GM12878 (cell line): ENCODE data around the gene CAMK2B. TPM values are rescaled to one million over a fixed set of nuclear protein-coding genes. Genes with fewer than 3 reads are reported as not detected.

Experiments
- ATAC-seq: fragments of 200-7000 bp; cut with Tn5 transposase; 3 replicates; pipeline ENCODE4 v1.9.1; 2020; ENCODE audit warnings: mild to moderate bottlenecking, moderate library complexity
- BruUV-seq: library from RNA; stranded (reverse); fragments of 400-500 nt; replicated peaks from 2 replicates; lab custom pipeline; 2021; lab: Mats Ljungman, UMichigan
- CTCF ChIA-PET: fragments of 300-600 bp; sonication (Branson Sonifier 250); formaldehyde crosslinking; extraction: SDS; loops from one replicate; lab custom pipeline; 2021; ENCODE audit warnings: inconsistent platforms; lab: Yijun Ruan, JAX
- POLR2A ChIA-PET: fragments of 350-600 bp; formaldehyde crosslinking; extraction: SDS; loops from one replicate; lab custom pipeline; 2021; ENCODE audit warnings: inconsistent platforms; lab: Charles Lee
- RAD21 ChIA-PET: fragments of 300-600 bp; sonication (Branson Sonifier 250); formaldehyde crosslinking; loops from one replicate; lab custom pipeline; 2023; ENCODE audit warnings: antibody characterized with exemption; ENCODE audit not compliant: unreplicated experiment; lab: Charles Lee
- SMC1A ChIA-PET: fragments of 300-600 bp; sonication (Branson Sonifier 250); formaldehyde crosslinking; loops from one replicate; lab custom pipeline; 2023; ENCODE audit not compliant: unreplicated experiment, uncharacterized antibody; lab: Charles Lee
- DNase-seq: peaks from one replicate; pipeline ENCODE4 v3.0.0-alpha.2; 2011; ENCODE audit warnings: low read depth, low spot score
- FAIRE-seq: peaks from 3 replicates; lab custom pipeline; 2011; peaks lifted over from hg19 to GRCh38; lab: Jason Lieb, UNC
- H2AFZ ChIP-seq: 2 replicates; pipeline ENCODE4 v1.6.0; 2011; ENCODE audit warnings: low read depth, low read length, control low read depth; ENCODE audit not compliant: control insufficient read depth
- H3K27ac ChIP-seq: 2 replicates; pipeline ENCODE4 v1.5.1; 2011; ENCODE audit warnings: control low read depth; ENCODE audit not compliant: control insufficient read depth, insufficient read depth
- H3K27me3 ChIP-seq, 2 experiments: replicated peaks in 1 of 2; 2 replicates each; pipeline versions ENCODE4 v1.6.0 to v1.6.1; 2011; ENCODE audit warnings: low read length in 1 of 2; ENCODE audit not compliant: control insufficient read depth in 2 of 2, insufficient read depth in 2 of 2
- H3K36me3 ChIP-seq, 2 experiments: 2 replicates each; pipeline ENCODE4 v1.5.1; 2011; ENCODE audit warnings: low read length in 1 of 2; ENCODE audit not compliant: control insufficient read depth in 2 of 2, insufficient read depth in 2 of 2
- H3K4me1 ChIP-seq: 2 replicates; pipeline ENCODE4 v1.6.1; 2011; ENCODE audit warnings: mild to moderate bottlenecking, low read length, moderate library complexity, mixed read lengths; ENCODE audit not compliant: control insufficient read depth, insufficient read depth
- H3K4me2 ChIP-seq: 2 replicates; pipeline ENCODE4 v1.6.0; 2011; ENCODE audit warnings: control low read depth; ENCODE audit not compliant: control insufficient read depth, insufficient read depth
- H3K4me3 ChIP-seq: fragments of 200-600 bp; sonication (generic); 2 replicates; pipeline ENCODE4 v1.5.1; 2016
- H3K79me2 ChIP-seq: 2 replicates; pipeline ENCODE4 v1.6.0; 2011; ENCODE audit warnings: low read length; ENCODE audit not compliant: control insufficient read depth, insufficient read depth
- H3K9ac ChIP-seq: 2 replicates; pipeline ENCODE4 v1.8.0; 2011; ENCODE audit warnings: low read length, control low read depth, mixed read lengths; ENCODE audit not compliant: control insufficient read depth, insufficient read depth
- H3K9me3 ChIP-seq: replicated peaks from 3 replicates; pipeline ENCODE4 v1.5.1; 2011; ENCODE audit warnings: mild to moderate bottlenecking, low read length; ENCODE audit not compliant: control insufficient read depth, insufficient read depth
- H4K20me1 ChIP-seq: 2 replicates; pipeline ENCODE4 v1.6.0; 2011; ENCODE audit not compliant: control insufficient read depth, insufficient read depth
- CBX5 ChIP-seq: sonication (generic); IDR thresholded peaks from 2 replicates; pipeline ENCODE4 v1.6.1; 2016; ENCODE audit warnings: low read depth, moderate library complexity, mild to moderate bottlenecking, inconsistent platforms
- CHD1 ChIP-seq: IDR thresholded peaks from 2 replicates; pipeline ENCODE4 v1.6.1; 2012; ENCODE audit warnings: low read depth, low read length, improper control_type of control experiment
- CHD2 ChIP-seq: IDR thresholded peaks from 2 replicates; pipeline ENCODE4 v1.6.1; 2011; ENCODE audit warnings: low read depth, low read length, improper control_type of control experiment, borderline replicate concordance
- EGR1 ChIP-seq, 2 experiments: IDR thresholded peaks; 1 replicate in 1 of 2; 2 replicates in 1 of 2; pipeline ENCODE4 v1.6.1; 2011 to 2012; ENCODE audit warnings: low read depth in 2 of 2, low read length in 2 of 2, borderline replicate concordance in 1 of 2, mild to moderate bottlenecking in 1 of 2, moderate library complexity in 1 of 2
- ESRRA ChIP-seq: IDR thresholded peaks from 2 replicates; pipeline ENCODE4 v1.6.1; 2012; ENCODE audit warnings: mild to moderate bottlenecking, low read length, improper control_type of control experiment
- FOS ChIP-seq: IDR thresholded peaks from 3 replicates; pipeline ENCODE4 v1.6.1; 2011; ENCODE audit warnings: borderline replicate concordance; ENCODE audit not compliant: insufficient read length; ENCODE audit errors: extremely low read depth
- KAT2A ChIP-seq: conservative IDR thresholded peaks from 2 replicates; pipeline ENCODE4 v1.6.1; 2011; ENCODE audit warnings: low read depth, low read length; ENCODE audit not compliant: control insufficient read depth
- KLF5 ChIP-seq: fragments of 450-650 bp; IDR thresholded peaks from 2 replicates; pipeline ENCODE4 v1.6.1; 2014; ENCODE audit warnings: mild to moderate bottlenecking; ENCODE audit not compliant: partially characterized antibody
- MTA2 ChIP-seq: fragments of 450-650 bp; IDR thresholded peaks from 2 replicates; pipeline ENCODE4 v1.6.1; 2016; ENCODE audit warnings: low read depth, mild to moderate bottlenecking, moderate library complexity
- MTA3 ChIP-seq: IDR thresholded peaks from 2 replicates; pipeline ENCODE4 v1.6.1; 2012; ENCODE audit warnings: low read length, inconsistent platforms, borderline replicate concordance
- MYB ChIP-seq: fragments of 150-350 bp; IDR thresholded peaks from 2 replicates; pipeline ENCODE4 v1.6.1; 2014; ENCODE audit warnings: mild to moderate bottlenecking, low read depth, low read length, borderline replicate concordance
- MYC ChIP-seq: IDR thresholded peaks from 2 replicates; pipeline ENCODE4 v1.6.1; 2011; ENCODE audit warnings: mild to moderate bottlenecking, low read length, moderate library complexity, inconsistent platforms; ENCODE audit not compliant: insufficient read depth, insufficient replicate concordance, insufficient read length, severe bottlenecking
- NFXL1 ChIP-seq: fragments of 450-650 bp; IDR thresholded peaks from 2 replicates; pipeline ENCODE4 v1.6.1; 2017; ENCODE audit warnings: antibody characterized with exemption, mild to moderate bottlenecking, borderline replicate concordance
- PAX8 ChIP-seq: fragments of 450-650 bp; IDR thresholded peaks from 2 replicates; pipeline ENCODE4 v1.6.1; 2017; ENCODE audit warnings: mild to moderate bottlenecking, moderate library complexity
- POU2F2 ChIP-seq: IDR thresholded peaks from 3 replicates; pipeline ENCODE4 v1.6.1; 2011; ENCODE audit warnings: low read depth, mild to moderate bottlenecking, low read length, borderline replicate concordance
- SUPT20H ChIP-seq: IDR thresholded peaks from 2 replicates; pipeline ENCODE4 v1.6.1; 2011; ENCODE audit warnings: low read depth, mild to moderate bottlenecking, low read length, moderate library complexity, borderline replicate concordance; ENCODE audit not compliant: control insufficient read depth
- TARDBP ChIP-seq: IDR thresholded peaks from 2 replicates; pipeline ENCODE4 v1.6.1; 2016; ENCODE audit warnings: borderline replicate concordance
- ZNF217 ChIP-seq: fragments of 450-650 bp; IDR thresholded peaks from 2 replicates; pipeline ENCODE4 v1.6.1; 2017; ENCODE audit warnings: antibody characterized with exemption, mild to moderate bottlenecking
- ZNF24 ChIP-seq: fragments of 450-650 bp; IDR thresholded peaks from 2 replicates; pipeline ENCODE4 v1.6.1; 2017; ENCODE audit warnings: antibody characterized with exemption, mild to moderate bottlenecking
- WGBS: methylation state at CpG from one replicate; pipeline ENCODE4 v1.1.6; 2016; ENCODE audit warnings: low lambda C conversion rate; ENCODE audit not compliant: insufficient replicate concordance, insufficient coverage; ENCODE audit errors: missing lambda C conversion rate; 5-methylcytosine and 5-hydroxymethylcytosine counted together
- in situ Hi-C: fragments of 300-500 bp; cut with MboI; formaldehyde crosslinking; loops from 9 replicates; pipeline ENCODE4 v1.14.3; 2018; ENCODE audit warnings: mixed read lengths
- intact Hi-C: fragments of 100-400 bp; cut with micrococcal nuclease; formaldehyde crosslinking; loops from one replicate; pipeline ENCODE4 v1.14.2; 2022; ENCODE audit not compliant: unreplicated experiment
- polyA plus RNA-seq, 11 experiments: library from polyadenylated mRNA; depleted of rRNA in 4 of 11; unstranded in 6 of 11; stranded (reverse) in 5 of 11; fragments of >200 nt; fragmentation: Nextera tagmentation in 4 of 11; fragmentation: Illumina TruSeq in 1 of 11; extraction: Ambion mirVana in 4 of 11; extraction: Trizol in 1 of 11; gene quantifications; 1 replicate in 1 of 11; 2 replicates in 10 of 11; pipeline versions ENCODE4 v1.2.1 to v1.2.3, GENCODE V29; 2011 to 2016; ENCODE audit warnings: inconsistent platforms in 2 of 11, missing spikeins in 2 of 11, low read depth in 1 of 11
- total RNA-seq, 4 experiments: library from RNA; depleted of rRNA in 3 of 4; stranded (reverse); fragments of >200 nt in 3 of 4; fragmentation: Illumina TruSeq in 1 of 4; extraction: Trizol in 1 of 4; gene quantifications; 2 replicates each; pipeline versions ENCODE4 v1.2.1 to v1.2.3, GENCODE V29; 2013 to 2021
- TF ChIP-seq, protein P1 (sequence below): IDR thresholded peaks from 2 replicates; pipeline ENCODE4 v1.6.1; 2011; ENCODE audit warnings: borderline replicate concordance, low read depth, mild to moderate bottlenecking, moderate library complexity, low read length; ENCODE audit not compliant: insufficient read depth, poor library complexity, severe bottlenecking
- TF ChIP-seq, protein P2 (sequence below): fragments of 450-650 bp; IDR thresholded peaks from 2 replicates; pipeline ENCODE4 v1.6.1; 2017; ENCODE audit warnings: low read depth, mild to moderate bottlenecking, moderate library complexity

CAMK2B gene
- total and polyA plus RNA-seq, 10 of the 15 experiments (the other 5 are each of a cell fraction or from before 2014, with no cell fraction given) = 0.06 to 0.23 (median 0.11) TPM; not detected in 5

DNA sequence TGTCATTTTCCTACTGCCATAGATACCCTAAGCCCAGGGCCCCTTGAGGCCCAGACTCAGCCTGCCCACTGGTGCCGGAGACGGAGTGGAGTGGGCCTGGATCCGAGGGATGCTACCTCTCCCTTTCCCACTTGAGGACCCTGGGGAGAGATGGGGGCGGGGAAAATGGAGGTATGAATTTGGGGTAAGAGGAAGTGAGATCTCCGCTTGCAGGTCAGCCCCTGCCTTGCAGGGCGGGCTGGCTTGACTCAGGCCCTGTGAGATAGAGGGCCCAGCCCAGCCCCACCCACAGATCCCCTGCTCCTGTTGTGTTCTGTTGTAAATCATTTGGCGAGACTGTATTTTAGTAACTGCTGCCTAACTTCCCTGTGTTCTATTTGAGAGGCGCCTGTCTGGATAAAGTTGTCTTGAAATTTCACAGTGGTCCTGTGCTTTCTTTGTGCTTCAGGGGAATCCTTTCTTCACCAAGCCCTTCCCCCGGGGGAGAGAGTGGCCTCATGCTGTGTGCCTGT, 111.5 kb downstream of the CAMK2B start (continued):
- no peak for TF ChIP-seq CHD2
- no peak for TF ChIP-seq ESRRA
- TF ChIP-seq EGR1 (IDR thresholded peaks at IDR 0.05; ENCODE audit: borderline replicate concordance in 1 of 2, low read depth in 2 of 2, low read length in 2 of 2) = no peak
- TF ChIP-seq MTA3 = peak; percentile 31; the same call in 1 of the 2 replicates
- no peak for TF ChIP-seq NFXL1
- TF ChIP-seq, protein P1, sequence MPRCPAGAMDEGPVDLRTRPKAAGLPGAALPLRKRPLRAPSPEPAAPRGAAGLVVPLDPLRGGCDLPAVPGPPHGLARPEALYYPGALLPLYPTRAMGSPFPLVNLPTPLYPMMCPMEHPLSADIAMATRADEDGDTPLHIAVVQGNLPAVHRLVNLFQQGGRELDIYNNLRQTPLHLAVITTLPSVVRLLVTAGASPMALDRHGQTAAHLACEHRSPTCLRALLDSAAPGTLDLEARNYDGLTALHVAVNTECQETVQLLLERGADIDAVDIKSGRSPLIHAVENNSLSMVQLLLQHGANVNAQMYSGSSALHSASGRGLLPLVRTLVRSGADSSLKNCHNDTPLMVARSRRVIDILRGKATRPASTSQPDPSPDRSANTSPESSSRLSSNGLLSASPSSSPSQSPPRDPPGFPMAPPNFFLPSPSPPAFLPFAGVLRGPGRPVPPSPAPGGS = no peak
- no peak for TF ChIP-seq PAX8
- no peak for TF ChIP-seq KAT2A
- no peak for TF ChIP-seq FOS
- TF ChIP-seq SUPT20H = no peak

DNA sequence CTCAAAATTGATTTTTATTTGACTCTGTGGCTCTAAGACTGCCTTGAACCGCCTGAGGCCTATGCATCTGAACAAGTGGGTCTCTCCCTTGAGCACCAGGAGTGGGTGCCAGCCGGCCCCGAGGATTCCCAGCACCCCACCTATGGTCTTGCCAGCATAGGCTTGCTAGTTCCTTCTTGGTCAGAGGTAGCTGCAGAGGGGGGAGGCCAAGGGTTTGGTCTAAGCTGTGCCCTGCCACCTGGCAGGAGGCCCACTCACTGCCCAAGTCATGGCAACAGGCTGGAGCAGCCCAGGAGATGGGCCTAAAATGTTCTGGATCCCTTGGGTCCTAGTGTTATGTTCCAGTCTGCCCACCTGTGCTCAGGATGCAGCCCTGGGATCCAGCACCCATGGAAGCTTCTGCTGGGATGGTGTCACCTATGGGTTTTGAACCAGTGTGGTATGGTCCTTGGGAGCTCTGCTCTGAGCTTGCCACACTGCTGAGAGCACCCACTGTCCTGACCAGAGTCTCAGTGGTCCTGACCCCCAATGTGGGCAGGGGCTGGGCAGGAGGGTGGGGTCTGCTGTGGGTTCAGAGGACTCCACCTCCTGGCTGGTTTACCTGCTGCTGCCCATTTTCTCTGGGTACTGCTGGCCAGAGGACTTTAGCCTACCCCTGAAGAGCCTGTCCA, 112.1 kb downstream of the CAMK2B start:
- ChIA-PET POLR2A (no interaction called here), CTCF (no interaction called here), SMC1A (no interaction called here), RAD21 (no interaction called here)
- no peak overlapping the region for H3K27ac ChIP-seq
- no peak for DNase-seq
- no peaks in the 10 kb centered on the region for H3K27me3 ChIP-seq
- H2AFZ ChIP-seq = no peak overlapping the region
- intact Hi-C loops (no loop called here), in situ Hi-C loops (no loop called here)
- FAIRE-seq = no peak
- H3K79me2 ChIP-seq = no peaks in the 10 kb centered on the region
- H3K9me3 ChIP-seq = no peaks in the 10 kb centered on the region
- 0 out of 3 replicates have a peak, but pooled peaks have one; percentile 9 for ATAC-seq
- H3K4me2 ChIP-seq = no peak overlapping the region
- H3K4me3 ChIP-seq = no peak overlapping the region
- peaks cover 7% of the 10 kb centered on the region for H3K4me1 ChIP-seq
- WGBS = 96% methylated on average over 3 of the region's 3 CpGs
- H3K36me3 ChIP-seq = peaks cover 22 to 24% of the 10 kb centered on the region in 2 experiments
- H4K20me1 ChIP-seq = no peaks in the 10 kb centered on the region; the same call in 1 of the 2 replicates
- BruUV-seq = TSS peak; percentile 26
- H3K9ac ChIP-seq = no peak overlapping the region
- no peak for TF ChIP-seq TARDBP
- TF ChIP-seq MYB = no peak
- no peak for TF ChIP-seq CHD2
- TF ChIP-seq MTA2 = no peak
- TF ChIP-seq KLF5 = no peak
- no peak for TF ChIP-seq ZNF24
- TF ChIP-seq MYC = no peak
- no peak for TF ChIP-seq POU2F2
- TF ChIP-seq CBX5 = no peak
- no peak for TF ChIP-seq ZNF217
- TF ChIP-seq CHD1 = no peak
- TF ChIP-seq, protein P2, sequence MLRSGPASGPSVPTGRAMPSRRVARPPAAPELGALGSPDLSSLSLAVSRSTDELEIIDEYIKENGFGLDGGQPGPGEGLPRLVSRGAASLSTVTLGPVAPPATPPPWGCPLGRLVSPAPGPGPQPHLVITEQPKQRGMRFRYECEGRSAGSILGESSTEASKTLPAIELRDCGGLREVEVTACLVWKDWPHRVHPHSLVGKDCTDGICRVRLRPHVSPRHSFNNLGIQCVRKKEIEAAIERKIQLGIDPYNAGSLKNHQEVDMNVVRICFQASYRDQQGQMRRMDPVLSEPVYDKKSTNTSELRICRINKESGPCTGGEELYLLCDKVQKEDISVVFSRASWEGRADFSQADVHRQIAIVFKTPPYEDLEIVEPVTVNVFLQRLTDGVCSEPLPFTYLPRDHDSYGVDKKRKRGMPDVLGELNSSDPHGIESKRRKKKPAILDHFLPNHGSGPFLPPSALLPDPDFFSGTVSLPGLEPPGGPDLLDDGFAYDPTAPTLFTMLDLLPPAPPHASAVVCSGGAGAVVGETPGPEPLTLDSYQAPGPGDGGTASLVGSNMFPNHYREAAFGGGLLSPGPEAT = no peak
